Inflammatory macrophage treated with lipopolysaccharide for 1 hour (primary cell): ENCODE measurements around the gene CNTLN.
"Not testable (repeated sequence)": the region's sequence is repeated elsewhere in the genome, so short reads cannot be mapped to it uniquely, and the experiment has no call there.

Experiments
- DNase-seq, 2 donors: peaks; one replicate each; pipeline ENCODE4 v3.0.0-alpha.2; 2020 to 2022

The CNTLN gene

DNA sequence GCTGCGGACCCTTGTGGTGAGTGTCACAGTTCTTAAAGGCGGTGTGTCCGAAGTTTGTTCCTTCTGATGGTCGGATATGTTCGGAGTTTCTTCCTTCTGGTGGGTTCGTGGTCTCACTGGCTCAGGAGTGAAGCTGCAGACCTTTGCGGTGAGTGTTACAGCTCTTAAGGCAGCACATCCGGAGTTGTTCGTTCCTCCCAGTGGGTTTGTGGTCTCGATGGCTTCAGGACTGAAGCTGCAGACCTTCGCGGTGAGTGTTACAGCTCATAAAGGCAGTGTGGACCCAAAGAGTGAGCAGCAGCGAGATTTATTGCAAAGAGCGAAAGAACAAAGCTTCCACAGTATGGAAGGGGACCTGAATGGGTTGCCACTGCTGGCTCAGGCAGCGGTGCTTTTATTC, 42.7 kb downstream of the CNTLN start:
- not testable (repeated sequence) for DNase-seq

DNA sequence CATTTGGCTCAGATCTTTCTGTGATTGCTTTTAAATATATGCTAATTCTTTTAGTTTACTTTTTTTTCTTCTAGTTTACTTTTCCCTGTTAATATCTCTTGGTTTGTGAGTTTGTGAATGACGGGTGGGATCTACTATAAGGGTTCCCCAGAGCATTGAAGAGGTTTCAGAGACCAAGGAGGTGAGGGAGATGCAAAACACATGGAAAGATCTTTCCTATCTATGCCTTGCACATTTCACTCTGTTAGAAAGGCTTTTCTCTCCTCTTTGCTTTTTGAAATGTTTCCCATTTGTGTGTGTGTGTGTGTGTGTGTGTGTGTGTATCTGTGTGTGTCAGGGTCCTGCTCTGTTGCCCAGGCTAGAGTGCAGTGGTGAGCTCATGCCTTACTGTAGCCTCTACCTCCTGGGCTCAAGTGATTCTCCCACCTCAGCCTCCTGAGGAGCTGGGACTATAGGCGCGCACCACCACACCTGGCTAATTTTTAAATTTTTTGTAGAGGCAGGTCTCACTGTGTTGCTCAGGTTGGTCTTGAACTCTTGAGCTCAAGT, 50.7 kb downstream of the CNTLN start:
- no peak for DNase-seq

DNA sequence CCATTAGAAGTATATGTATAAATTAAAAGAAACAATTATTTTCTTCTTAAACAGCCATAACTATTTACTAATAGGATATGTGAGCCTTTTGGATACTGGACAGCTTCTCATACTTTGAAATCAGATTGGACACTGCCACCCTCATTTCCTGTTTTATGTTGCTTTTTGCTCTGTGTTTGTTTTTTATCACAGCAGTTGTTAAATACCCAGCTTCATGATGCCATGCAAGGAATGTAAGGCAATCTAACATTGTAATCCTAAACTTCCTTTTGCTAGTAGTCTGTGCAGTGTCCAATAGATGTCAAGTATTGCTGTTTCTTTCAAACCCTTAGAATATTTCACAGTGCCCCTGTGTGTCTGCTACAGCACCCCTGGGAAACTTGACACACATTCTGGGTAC, 56.2 kb downstream of the CNTLN start:
- DNase-seq: no peak

DNA sequence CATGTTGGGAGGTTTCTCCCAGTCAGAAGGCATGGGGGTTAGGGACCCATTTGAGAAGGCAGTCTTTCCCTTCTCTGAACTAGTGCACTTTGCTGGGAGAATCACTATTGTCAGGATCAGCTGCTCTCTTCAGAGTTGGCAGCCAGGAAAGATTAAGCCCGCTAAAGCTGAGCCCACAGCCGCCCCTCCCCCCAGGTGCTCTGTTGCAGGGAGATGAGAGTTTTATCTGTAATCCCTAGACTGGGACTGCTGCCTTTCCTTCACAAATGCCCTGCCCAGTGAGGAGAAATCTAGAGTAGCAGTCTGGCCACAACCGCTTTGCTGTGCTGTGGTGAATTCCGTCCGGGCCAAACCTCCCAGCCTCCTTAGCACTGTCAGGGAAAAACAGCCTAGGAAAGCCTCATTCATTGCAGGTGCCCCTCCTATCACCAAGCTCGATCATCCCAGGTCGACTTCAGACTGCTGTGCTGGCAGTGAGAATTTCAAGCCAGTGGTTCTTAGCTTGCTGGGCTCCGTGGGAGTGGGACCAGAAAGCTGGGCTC, 69.8 kb downstream of the CNTLN start:
- no peak for DNase-seq

DNA sequence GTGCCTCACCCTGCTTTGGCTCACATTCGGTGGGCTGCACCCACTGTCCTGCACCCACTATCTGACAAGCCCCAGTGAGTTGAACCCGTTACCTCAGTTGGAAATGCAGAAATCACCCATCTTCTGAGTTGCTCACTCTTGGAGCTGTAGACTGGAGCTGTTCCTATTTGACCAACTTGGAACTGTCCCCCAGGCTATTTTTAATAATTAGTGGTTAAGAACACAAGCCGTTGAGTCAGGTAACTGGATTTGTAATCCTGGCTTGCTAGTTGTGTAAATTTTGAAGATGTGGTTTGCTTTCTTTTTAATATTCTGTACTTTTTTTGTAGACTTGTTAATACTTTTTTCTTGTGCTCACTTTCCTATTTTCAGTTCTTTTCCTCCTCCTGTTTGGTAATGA, 81.2 kb downstream of the CNTLN start:
- no peak for DNase-seq

DNA sequence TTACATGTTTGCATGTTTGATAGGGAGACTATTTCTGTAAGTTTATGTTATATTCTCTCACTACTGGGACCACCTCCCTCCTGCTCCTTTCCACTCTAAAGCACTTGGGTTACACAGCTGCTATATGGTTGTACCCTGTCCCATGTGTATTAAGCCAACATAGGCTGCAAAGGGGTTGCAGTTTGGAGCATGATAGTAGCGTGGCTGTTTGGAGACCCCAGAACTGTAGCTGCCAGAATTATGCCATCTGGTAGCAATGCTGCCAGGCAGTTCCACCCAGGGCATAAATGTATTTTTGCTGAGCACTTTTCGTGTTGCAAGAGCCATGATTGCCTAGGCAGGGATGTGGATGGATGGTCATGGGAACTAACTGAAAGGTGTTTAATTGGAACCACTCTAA, 81.8 kb downstream of the CNTLN start:
- DNase-seq: no peak

DNA sequence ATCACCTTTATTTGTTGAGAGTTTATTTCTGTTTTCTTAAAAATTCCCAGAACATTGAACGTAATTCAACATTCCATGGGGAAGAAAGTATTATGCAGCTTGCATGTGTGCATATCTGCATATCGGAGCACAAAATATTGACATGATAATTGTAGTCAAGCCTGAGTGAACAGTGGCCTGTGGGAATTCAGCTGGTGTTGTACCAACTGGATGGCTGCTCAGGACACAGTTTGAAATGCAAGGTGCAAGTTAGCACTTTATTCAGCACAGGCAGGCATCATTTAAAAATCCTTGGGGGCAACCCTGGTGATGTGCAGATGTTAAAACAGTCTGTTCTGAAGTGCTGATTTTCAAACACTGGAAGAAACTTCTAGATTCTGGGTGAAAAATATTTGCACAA, 82.4 kb downstream of the CNTLN start:
- no peak for DNase-seq

DNA sequence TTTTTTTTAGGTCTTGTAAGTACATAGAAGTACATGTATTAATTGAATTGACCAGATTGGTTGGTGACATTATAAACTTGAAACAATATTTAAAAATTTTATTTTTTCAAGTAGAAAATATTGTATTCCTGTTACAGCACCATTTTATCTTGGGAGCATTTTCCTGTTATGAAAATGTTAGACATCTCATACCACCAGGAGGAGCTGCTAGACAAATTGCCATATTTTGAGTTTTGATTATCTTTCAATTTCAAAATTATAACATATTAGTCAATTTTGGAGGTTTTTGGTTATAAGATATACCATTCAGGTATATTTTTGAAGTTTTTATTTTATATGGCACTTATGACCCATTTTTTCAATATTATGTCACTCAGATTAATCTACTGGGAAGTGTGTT, 84.4 kb downstream of the CNTLN start:
- no peak for DNase-seq

DNA sequence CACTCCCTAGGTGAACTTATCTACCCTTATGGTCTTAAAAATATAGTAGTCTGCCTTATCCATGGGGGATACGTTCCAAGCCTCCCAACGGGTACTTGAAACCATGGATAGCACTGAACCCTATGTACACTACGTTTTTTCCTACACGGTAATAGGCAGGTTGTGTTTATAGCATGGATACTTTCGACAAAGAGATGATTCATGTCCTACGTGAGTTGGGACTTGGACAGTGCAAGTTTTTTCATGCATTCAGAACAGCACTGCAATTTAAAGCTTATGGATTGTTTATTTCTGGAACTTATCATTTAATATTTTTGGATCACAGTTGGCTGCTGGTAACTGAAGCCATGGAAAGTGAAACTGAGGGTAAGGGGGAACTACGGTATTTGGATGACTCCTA, 88.1 kb downstream of the CNTLN start:
- no peak for DNase-seq

DNA sequence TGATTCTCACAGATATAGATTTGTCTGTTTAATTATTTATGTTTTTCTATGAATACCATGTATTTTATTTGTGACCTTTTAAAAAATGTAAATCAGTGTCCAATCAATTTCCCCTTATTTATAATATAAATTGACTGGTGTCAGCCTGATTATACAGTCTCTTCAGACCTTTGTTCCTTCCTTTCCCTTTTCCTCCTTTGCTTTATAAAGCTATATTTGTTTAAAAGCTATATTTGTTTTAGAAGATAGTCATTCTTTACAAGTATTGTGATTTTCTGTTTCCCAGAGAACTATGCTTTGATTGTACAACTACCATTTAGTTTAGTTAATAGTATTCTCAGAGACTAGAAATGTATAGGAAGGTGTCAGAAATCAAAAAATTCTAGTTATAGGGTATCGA, 90.6 kb downstream of the CNTLN start:
- DNase-seq: no peak

DNA sequence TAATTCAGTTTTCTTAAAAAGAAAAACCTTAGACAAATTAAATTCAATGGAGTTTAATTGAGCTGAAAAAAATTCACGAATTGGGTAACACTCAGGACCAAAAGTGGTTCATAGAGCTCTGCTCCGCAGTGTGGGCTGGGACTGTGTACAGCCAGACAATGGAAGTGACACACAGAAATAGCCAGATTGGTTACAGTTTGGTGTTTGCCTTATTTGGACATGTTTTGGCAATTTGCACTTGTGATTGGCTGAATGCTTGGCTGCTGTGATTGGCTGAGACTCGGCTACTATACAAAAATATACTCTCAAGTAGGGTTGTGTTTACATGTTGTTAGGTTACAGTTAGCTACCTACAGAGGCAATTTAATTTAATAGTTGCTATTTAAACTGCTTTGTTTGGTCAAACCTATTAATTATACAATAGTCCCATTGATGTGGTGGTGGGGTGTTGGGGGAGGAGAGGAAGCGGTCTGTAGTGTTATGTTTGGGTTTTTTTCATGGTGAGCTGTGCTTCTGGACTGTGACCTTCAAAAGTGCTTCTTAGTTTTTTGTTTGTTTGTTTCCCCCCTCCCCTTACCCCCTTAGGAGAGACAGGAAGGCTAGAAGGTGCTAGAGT, 95.2 kb downstream of the CNTLN start:
- no peak for DNase-seq

DNA sequence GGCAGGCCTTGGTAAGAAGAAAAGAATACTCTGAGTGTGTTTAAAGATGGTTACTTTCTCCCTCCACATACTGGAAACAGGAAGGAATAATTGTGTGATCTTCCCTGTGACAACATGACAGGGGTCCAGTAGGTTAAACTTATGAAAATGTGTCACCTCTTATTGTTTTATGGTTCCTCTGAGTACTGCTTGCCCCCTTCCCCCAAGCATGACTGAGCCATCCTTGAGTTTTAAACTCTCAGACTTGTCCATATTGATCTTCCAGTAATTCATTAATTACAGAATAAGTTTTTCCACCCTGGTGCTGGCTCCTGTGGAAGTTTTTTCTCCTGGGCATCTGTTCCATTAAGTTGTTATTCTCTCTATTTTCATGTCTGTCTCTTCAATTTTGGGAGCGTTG, 95.8 kb downstream of the CNTLN start:
- DNase-seq: no peak

DNA sequence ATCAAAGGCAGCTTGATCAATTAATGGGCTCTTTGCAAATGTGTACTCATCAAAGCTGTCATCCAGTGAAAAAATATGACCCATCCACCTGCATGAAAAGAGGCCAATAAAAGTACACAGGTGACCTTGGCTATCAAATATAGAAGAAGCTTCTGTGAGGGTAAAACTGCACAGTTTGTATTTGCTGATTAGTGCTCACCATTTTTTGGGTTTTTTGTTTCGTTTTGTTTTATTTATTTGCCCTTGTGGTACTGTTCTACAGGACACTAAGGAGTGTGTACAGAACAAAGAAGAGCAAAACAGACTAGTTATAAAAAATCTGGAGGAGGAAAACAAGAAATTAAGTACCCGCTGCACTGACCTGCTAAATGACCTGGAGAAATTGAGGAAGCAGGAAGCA, 101.3 kb downstream of the CNTLN start:
- DNase-seq: no peak

DNA sequence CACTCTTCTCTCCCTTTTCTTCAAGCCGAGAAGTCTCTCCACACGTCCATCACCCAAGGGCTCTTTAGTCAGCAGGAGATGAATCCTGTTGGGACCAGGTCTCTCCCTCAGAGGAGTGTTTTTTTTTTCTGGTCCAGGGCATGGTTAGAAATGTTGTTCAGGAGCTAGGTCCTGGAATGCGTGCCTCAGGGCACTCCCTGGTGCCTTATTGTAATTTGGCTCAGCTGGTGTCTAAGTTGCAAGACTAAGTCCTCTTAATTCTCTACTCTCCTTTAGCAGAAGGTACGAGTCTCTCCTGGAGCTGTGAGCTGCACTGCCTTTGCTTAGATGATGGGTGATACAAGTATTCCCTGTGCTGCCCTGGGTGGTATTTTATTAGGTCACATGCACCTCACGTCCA, 111.9 kb downstream of the CNTLN start:
- no peak for DNase-seq

DNA sequence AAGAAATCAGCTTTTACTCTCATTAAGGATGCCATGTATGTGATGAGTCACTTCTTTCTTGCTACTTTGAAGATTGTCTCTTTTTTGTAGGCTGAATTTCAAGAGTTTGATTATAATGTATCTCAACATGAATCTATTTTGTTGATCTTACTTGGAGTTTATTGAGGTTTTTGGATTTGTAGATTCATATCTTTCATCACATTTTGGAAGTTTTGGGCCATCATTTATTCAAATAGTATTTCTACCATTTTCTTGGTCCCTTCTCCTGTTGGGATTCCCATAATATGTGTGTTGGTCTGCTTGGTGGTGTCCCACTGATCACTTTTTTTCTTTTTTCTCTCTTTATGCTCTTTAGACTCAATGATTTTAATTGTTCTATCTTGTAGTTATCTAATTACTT, 116.3 kb downstream of the CNTLN start:
- DNase-seq: no peak

DNA sequence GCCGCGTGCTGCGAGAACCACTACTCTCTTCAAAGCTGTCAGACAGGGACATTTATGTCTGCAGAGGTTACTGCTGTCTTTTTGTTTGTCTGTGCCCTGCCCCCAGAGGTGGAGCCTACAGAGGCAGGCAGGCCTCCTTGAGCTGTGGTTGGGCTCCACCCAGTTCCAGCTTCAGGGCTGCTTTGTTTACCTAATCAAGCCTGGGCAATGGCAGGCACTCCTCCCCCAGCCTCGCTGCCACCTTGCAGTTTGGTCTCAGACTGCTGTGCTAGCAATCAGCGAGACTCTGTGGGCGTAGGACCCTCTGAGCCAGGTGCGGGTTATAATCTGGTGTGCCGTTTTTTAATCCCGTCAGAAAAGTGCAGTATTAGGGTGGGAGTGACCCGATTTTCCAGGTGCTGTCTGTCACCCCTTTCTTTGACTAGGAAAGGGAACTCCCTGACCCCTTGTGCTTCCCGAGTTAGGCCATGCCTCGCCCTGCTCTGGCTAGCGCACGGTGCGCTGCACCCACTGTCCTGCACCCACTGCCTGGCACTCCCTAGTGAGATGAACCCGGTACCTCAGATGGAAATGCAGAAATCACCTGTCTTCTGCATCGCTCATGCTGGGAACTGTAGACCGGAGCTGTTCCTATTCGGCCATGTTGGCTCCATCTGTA, 133.8 kb downstream of the CNTLN start:
- DNase-seq: not testable (repeated sequence)

DNA sequence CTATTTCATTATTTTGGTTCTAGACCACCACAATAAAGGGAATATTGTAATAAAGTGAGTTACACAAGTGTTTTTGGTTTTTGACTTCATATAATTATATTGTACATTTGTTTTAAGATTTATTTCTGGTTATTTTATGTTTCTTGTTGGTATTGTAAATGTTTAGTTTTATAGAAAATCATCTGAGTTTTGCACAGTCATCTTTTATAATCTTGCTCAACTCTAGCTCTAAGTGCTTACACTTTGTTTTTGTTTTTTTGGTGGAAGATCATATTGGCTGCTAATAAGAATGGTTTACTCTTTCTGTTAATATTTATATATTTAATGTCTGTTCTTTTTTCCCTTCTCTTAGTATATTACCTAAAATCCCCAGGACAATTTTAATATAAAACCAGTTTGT, 135.0 kb downstream of the CNTLN start:
- no peak for DNase-seq

DNA sequence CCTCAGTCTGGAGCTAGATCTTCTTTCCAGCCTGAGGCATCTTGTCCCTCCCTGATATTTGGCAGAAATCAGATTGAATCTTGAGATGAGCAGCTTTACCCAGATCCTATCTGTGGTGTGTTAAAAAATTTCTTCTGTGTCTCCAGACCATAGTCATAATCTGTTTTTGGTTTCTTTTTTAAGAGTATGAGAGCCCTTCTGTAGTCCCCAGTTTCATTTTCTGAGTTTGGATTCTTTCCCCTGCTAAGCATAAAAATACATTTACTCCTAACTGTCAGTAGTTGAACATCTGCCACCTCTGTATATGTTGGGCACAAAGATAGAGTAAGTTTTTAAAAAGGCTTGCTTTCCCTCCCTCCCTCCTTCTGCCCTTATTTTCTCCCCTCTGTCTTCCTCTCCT, 137.7 kb downstream of the CNTLN start:
- no peak for DNase-seq

DNA sequence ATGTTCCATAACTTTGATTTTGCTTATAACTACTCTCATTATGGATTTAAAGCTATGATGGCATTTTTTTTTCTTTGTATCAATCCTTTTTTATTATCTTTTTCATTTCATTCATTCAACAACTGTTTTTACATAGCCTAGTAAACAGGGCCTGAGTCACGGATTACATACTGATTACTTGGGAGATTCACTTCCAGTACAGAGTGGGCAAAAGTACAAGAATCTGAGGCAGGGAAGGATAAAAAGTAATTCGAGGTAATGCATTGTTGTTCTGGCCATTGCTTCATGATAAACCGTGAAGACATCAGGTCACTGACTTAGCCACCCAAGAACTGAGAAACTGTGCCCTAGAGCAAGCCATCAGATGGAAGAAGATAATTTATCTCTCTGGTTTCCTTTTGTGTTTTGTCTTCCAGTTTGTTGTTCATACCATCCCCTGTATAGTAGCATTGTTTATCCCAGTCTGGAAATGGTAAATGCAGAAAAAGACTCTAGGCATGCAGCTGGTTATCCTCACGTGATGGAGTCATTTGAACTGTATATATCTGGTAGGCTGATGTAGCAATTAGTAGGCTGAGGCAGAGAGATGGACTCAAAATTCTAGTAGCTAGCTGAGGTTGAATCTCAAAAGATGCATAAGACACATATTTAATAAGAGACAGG, 145.6 kb downstream of the CNTLN start:
- DNase-seq: no peak

DNA sequence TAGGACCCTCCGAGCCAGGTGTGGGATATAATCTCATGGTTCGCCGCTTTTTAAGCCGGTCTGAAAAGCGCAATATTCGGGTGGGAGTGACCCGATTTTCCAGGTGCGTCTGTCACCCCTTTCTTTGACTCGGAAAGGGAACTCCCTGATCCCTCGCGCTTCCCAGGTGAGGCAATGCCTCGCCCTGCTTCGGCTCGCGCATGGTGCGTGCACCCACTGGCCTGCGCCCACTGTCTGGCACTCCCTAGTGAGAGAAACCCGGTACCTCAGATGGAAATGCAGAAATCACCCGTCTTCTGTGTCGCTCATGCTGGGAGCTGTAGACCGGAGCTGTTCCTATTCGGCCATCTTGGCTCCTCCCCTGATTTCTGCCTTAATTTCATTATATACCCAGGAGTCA, 155.8 kb downstream of the CNTLN start:
- not testable (repeated sequence) for DNase-seq

DNA sequence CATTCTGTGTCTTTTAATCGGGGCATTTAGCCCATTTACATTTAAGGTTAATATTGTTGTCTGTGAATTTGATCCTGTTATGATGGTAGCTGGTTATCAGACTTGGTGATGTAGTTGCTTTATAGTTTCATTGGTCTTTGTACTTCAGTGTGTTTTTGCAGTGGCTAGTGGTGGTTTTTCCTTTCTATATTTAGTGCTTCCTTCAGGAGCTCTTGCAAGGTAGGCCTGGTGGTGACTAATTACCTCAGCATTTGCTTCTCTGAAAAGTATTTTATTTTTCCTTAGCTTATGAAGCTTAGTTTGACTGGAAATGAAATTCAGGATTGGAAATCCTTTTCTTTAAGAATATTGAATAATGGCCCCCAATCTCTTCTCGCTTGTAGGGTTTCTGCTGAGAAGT, 156.9 kb downstream of the CNTLN start:
- DNase-seq: no peak

DNA sequence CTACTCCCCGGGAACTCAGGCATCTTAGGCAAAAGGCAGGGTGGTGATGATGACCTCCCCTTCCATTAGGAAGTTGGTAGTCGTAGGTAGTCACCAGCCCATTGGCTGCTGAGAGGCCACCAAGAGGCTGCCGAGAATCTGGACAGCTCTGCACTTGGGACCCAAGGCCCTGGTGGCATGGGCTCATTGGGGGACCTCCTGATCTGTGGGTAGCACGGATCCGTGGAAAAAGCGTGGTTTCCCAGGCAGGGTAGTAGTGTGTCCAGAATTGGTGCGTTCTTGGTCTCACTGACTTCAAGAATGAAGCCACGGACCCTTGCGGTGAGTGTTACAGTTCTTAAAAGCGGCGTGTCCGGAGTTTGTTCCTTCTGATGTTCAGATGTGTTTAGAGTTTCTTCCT, 158.8 kb downstream of the CNTLN start:
- DNase-seq: no peak

DNA sequence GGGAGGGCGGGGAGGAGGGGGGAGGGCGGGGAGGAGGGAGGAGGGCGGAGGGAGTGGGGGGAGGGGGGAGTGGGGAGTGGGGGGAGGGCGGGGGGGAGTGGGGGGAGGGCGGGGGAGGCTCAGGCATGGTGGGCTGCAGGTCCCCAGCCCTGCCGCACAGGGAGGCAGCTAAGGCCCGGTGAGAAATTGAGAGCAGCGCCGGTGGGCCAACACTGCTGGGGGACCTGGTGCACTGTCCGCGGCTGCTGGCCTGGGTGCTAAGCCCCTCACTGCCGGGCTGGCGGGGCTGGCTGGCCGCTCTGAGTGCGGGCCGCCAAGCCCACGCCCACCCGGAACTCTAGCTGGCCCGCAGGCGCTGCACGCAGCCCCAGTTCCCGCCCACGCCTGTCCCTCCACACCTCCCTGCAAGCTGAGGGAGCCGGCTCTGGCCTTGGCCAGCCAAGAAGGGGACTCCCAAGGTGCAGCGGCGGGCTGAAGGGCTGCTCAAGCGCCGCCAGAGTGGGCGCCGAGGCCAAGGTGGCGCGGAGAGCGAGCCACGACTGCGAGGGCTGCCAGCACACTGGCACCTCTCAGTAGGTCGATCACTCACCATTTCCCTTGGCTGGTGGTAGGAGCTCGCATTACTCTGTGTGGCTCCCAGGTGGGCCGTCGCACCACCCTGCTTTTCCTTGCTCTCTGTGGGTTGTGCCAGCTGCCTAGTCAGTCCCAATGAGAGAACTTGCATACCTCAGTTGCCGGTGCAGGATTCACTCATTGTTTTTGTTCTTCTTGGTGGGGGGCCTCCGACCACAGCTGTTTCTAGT, 160.2 kb downstream of the CNTLN start:
- DNase-seq: no peak
